Suprapubic skin (tissue), 4 donors: ENCODE measurements around the gene LMCD1. TPM values are rescaled to one million over a fixed set of nuclear protein-coding genes. Genes with fewer than 3 reads are reported as not detected.

ENCODE experiments used
- DNase-seq, 2 donors: peaks; one replicate each; pipeline ENCODE4 v3.0.0-alpha.2; 2019; ENCODE audit warnings: low spot score in 2 of 2
- H3K27ac ChIP-seq: fragments of 200-600 bp; sonication (generic); one replicate; pipeline ENCODE4 v1.5.1; 2019
- H3K27me3 ChIP-seq: fragments of 200-600 bp; sonication (generic); one replicate; pipeline ENCODE4 v1.5.1; 2019
- H3K36me3 ChIP-seq: fragments of 200-600 bp; sonication (generic); one replicate; pipeline ENCODE4 v1.5.1; 2019
- H3K4me1 ChIP-seq: fragments of 200-600 bp; sonication (generic); one replicate; pipeline ENCODE4 v1.5.1; 2019
- H3K4me3 ChIP-seq: fragments of 200-600 bp; sonication (generic); one replicate; pipeline ENCODE4 v1.5.1; 2019; ENCODE audit warnings: mild to moderate bottlenecking
- H3K9me3 ChIP-seq: fragments of 200-600 bp; sonication (generic); one replicate; pipeline ENCODE4 v1.5.1; 2019
- CTCF ChIP-seq, 2 donors: fragments of 200-600 bp in 1 of 2; fragments of 450-650 bp in 1 of 2; sonication (generic) in 1 of 2; IDR thresholded peaks; one replicate each; pipeline ENCODE4 v1.5.1; 2016 to 2019; ENCODE audit warnings: antibody characterized with exemption in 2 of 2, mild to moderate bottlenecking in 1 of 2, moderate library complexity in 1 of 2
- EP300 ChIP-seq: sonication (generic); formaldehyde crosslinking; IDR thresholded peaks from one replicate; pipeline ENCODE4 v1.6.1; 2017; ENCODE audit warnings: antibody characterized with exemption
- POLR2A ChIP-seq, 2 donors: fragments of 450-650 bp; IDR thresholded peaks; one replicate each; pipeline ENCODE4 v1.6.1; 2017; ENCODE audit warnings: antibody characterized with exemption in 2 of 2, mild to moderate bottlenecking in 2 of 2, moderate library complexity in 2 of 2
- POLR2AphosphoS5 ChIP-seq, 3 donors: sonication (generic); formaldehyde crosslinking; IDR thresholded peaks; one replicate each; pipeline ENCODE4 v1.6.1; 2017; ENCODE audit warnings: antibody characterized with exemption in 3 of 3
- WGBS: methylation state at CpG from one replicate; pipeline ENCODE4 v1.1.5; 2018; 5-methylcytosine and 5-hydroxymethylcytosine counted together
- total RNA-seq, 4 donors: library from RNA; depleted of rRNA; stranded (reverse); fragments of >200 nt; gene quantifications; one replicate each; pipeline ENCODE4 v1.1.0, GENCODE V29; 2016

The LMCD1 gene
- total RNA-seq, 4 donors from 2014 or later: 33.4 to 49.3 (median 36.8) TPM

GRCh38 chr3:8581806-8582445 lies 80.3 kb downstream of the LMCD1 start:
- Histone ChIP-seq H3K27ac (no peak overlapping the region), H3K9me3 (no peaks in the 10 kb centered on the region), H3K36me3 (no peaks in the 10 kb centered on the region), H3K27me3 (no peaks in the 10 kb centered on the region), H3K4me1 (no peaks in the 10 kb centered on the region), H3K4me3 (no peak overlapping the region)
- TF ChIP-seq POLR2AphosphoS5 (IDR thresholded peaks at IDR 0.05): no peak
- no peak for TF ChIP-seq POLR2A (IDR thresholded peaks at IDR 0.05)
- TF ChIP-seq CTCF (IDR thresholded peaks at IDR 0.05): no peak
- no peak for TF ChIP-seq EP300
- no peak for DNase-seq
- 88% methylated on average over 6 of the region's 6 CpGs for WGBS

GRCh38 chr3:8584661-8585060 lies 83.0 kb downstream of the LMCD1 start:
- H3K27me3 ChIP-seq: no peaks in the 10 kb centered on the region
- H3K27ac ChIP-seq: no peak overlapping the region
- TF ChIP-seq CTCF (IDR thresholded peaks at IDR 0.05) (no peak), EP300 (no peak), POLR2AphosphoS5 (IDR thresholded peaks at IDR 0.05) (no peak), POLR2A (IDR thresholded peaks at IDR 0.05) (no peak)
- no peak overlapping the region for H3K4me3 ChIP-seq
- WGBS: 88% methylated on average over 2 of the region's 2 CpGs
- H3K36me3 ChIP-seq: no peaks in the 10 kb centered on the region
- no peak for DNase-seq
- no peaks in the 10 kb centered on the region for H3K4me1 ChIP-seq
- H3K9me3 ChIP-seq: no peaks in the 10 kb centered on the region

- Histone ChIP-seq H3K27me3 (no peaks in the 10 kb centered on the region), H3K27ac (no peak overlapping the region), H3K36me3 (no peaks in the 10 kb centered on the region), H3K4me1 (no peaks in the 10 kb centered on the region), H3K9me3 (no peaks in the 10 kb centered on the region), H3K4me3 (no peak overlapping the region)
- no peak for DNase-seq
- 36% methylated on average over 6 of the region's 6 CpGs for WGBS
- TF ChIP-seq EP300 (no peak), POLR2AphosphoS5 (IDR thresholded peaks at IDR 0.05) (no peak), POLR2A (IDR thresholded peaks at IDR 0.05) (no peak), CTCF (IDR thresholded peaks at IDR 0.05) (no peak)
Measured at GRCh38 chr3:8589880-8590556, 88.4 kb downstream of the LMCD1 start.

- Histone ChIP-seq H3K4me1 (peaks cover 11% of the 10 kb centered on the region), H3K27ac (no peak overlapping the region)
Measured at GRCh38 chr3:8593021-8593827, 91.6 kb downstream of the LMCD1 start.

More at GRCh38 chr3:8593021-8593827, 91.6 kb downstream of the LMCD1 start:
- Histone ChIP-seq H3K27me3 (no peaks in the 10 kb centered on the region), H3K36me3 (no peaks in the 10 kb centered on the region), H3K9me3 (no peaks in the 10 kb centered on the region), H3K4me3 (no peak overlapping the region)
- no peak for TF ChIP-seq POLR2AphosphoS5 (IDR thresholded peaks at IDR 0.05)
- TF ChIP-seq POLR2A (IDR thresholded peaks at IDR 0.05): no peak
- no peak for TF ChIP-seq CTCF (IDR thresholded peaks at IDR 0.05)
- TF ChIP-seq EP300: no peak
- DNase-seq: no peak
- WGBS: 86% methylated on average over 7 of the region's 9 CpGs
